NT2/D1 (cell line): ENCODE measurements around the gene ASB9.
"Not testable (repeated sequence)": the region's sequence is repeated elsewhere in the genome, so short reads cannot be mapped to it uniquely, and the experiment has no call there.

Experiments
- DNase-seq: peaks from one replicate; pipeline ENCODE4 v3.0.0-alpha.2; 2011; ENCODE audit warnings: low read depth, low spot score
- H3K27me3 ChIP-seq: 2 replicates; pipeline ENCODE4 v1.6.0; 2011; ENCODE audit warnings: mild to moderate bottlenecking; ENCODE audit not compliant: insufficient read length, insufficient read depth
- H3K36me3 ChIP-seq: 2 replicates; pipeline ENCODE4 v1.6.1; 2011; ENCODE audit warnings: mild to moderate bottlenecking, low read length, mixed read lengths; ENCODE audit not compliant: insufficient read depth, insufficient read length
- H3K4me1 ChIP-seq: 2 replicates; pipeline ENCODE4 v1.5.1; 2011; ENCODE audit not compliant: insufficient read depth, insufficient read length
- H3K4me3 ChIP-seq: 2 replicates; pipeline ENCODE4 v1.5.1; 2011; ENCODE audit warnings: low read depth; ENCODE audit not compliant: insufficient read length
- H3K9ac ChIP-seq: 2 replicates; pipeline ENCODE4 v1.6.0; 2011; ENCODE audit warnings: low read depth; ENCODE audit not compliant: insufficient read length
- H3K9me3 ChIP-seq: 2 replicates; pipeline ENCODE4 v1.5.1; 2011; ENCODE audit warnings: mild to moderate bottlenecking, low read length; ENCODE audit not compliant: insufficient read depth
- SUZ12 ChIP-seq: IDR thresholded peaks from 2 replicates; pipeline ENCODE4 v1.6.1; 2011; ENCODE audit not compliant: insufficient read length, insufficient read depth; ENCODE audit errors: extremely low read depth
- YY1 ChIP-seq: IDR thresholded peaks from 2 replicates; pipeline ENCODE4 v1.6.1; 2011; ENCODE audit not compliant: insufficient read length, insufficient read depth
- ZNF274 ChIP-seq: IDR thresholded peaks from 2 replicates; pipeline ENCODE4 v1.6.1; 2011; ENCODE audit warnings: mild to moderate bottlenecking, low read depth, low read length

Gene ASB9

GRCh38 chrX:15204130-15204751, 65.6 kb downstream of the ASB9 start:
- Histone ChIP-seq H3K36me3 (no peaks in the 10 kb centered on the region), H3K9ac (no peak overlapping the region), H3K4me1 (no peaks in the 10 kb centered on the region), H3K9me3 (no peaks in the 10 kb centered on the region), H3K27me3 (no peaks in the 10 kb centered on the region), H3K4me3 (no peak overlapping the region)
- no peak for DNase-seq
- TF ChIP-seq ZNF274 (no peak), SUZ12 (no peak), YY1 (no peak)

- TF ChIP-seq ZNF274: no peak
- TF ChIP-seq YY1: no peak
- no peak for TF ChIP-seq SUZ12
- DNase-seq: no peak
- H3K9me3 ChIP-seq: no peaks in the 10 kb centered on the region
- no peaks in the 10 kb centered on the region for H3K27me3 ChIP-seq
- no peak overlapping the region for H3K9ac ChIP-seq
- no peaks in the 10 kb centered on the region for H3K36me3 ChIP-seq
- no peaks in the 10 kb centered on the region for H3K4me1 ChIP-seq
- no peak overlapping the region for H3K4me3 ChIP-seq
Measured at GRCh38 chrX:15203694-15204093, 66.2 kb downstream of the ASB9 start.

GRCh38 chrX:15202454-15203177, 67.3 kb downstream of the ASB9 start:
- Histone ChIP-seq H3K4me1 (no peaks in the 10 kb centered on the region), H3K36me3 (no peaks in the 10 kb centered on the region), H3K9me3 (no peaks in the 10 kb centered on the region), H3K4me3 (no peak overlapping the region), H3K9ac (no peak overlapping the region), H3K27me3 (no peaks in the 10 kb centered on the region)
- DNase-seq: no peak
- no peak for TF ChIP-seq SUZ12

- Histone ChIP-seq H3K9ac (no peak overlapping the region), H3K4me1 (no peaks in the 10 kb centered on the region), H3K4me3 (no peak overlapping the region), H3K27me3 (no peaks in the 10 kb centered on the region), H3K9me3 (no peaks in the 10 kb centered on the region), H3K36me3 (no peaks in the 10 kb centered on the region)
- TF ChIP-seq ZNF274 (no peak), SUZ12 (no peak), YY1 (no peak)
- DNase-seq: no peak
Measured at GRCh38 chrX:15200871-15201270, 69.0 kb downstream of the ASB9 start.

- not testable (repeated sequence) for DNase-seq, H3K27me3 ChIP-seq, H3K36me3 ChIP-seq, H3K9me3 ChIP-seq, H3K4me1 ChIP-seq, H3K4me3 ChIP-seq, H3K9ac ChIP-seq
Measured at GRCh38 chrX:15198608-15199202, 71.2 kb downstream of the ASB9 start.

- no peak overlapping the region for H3K4me3 ChIP-seq
- H3K36me3 ChIP-seq: no peaks in the 10 kb centered on the region
- no peaks in the 10 kb centered on the region for H3K27me3 ChIP-seq
- no peak for DNase-seq
- no peak for TF ChIP-seq ZNF274
- no peak for TF ChIP-seq SUZ12
- TF ChIP-seq YY1: no peak
- H3K4me1 ChIP-seq: no peaks in the 10 kb centered on the region
- H3K9me3 ChIP-seq: no peaks in the 10 kb centered on the region
- H3K9ac ChIP-seq: no peak overlapping the region
Measured at GRCh38 chrX:15194146-15194545, 75.7 kb downstream of the ASB9 start.
